ENCODE data around the gene CHST5.

The CHST5 gene

DNA sequence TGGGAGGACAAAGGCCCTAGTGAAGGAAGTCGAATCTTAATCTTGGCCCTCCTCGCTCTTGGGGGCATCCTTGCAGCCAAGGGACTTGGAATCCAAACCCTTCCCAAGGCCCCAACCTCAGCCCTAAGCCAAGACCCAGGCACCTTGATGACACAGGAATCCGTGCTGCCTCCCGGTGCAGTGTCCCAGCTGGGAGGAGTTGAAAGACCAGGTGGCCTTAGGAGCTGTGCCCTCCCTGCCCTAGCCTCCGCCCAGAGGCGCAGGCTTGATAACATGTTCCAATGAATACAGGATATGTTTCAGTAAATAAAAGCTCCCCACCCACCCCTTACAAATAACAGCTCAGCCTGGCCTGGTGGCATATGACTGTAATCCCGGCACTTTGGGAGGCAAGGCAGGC lies at the start of gene CHST5:
CHST5 (minus strand) TSS at position 208 of the 400 bp plus-strand sequence. CDS start 5,724 bp downstream, outside the sequence.
- DNase-seq, result no peak

DNA sequence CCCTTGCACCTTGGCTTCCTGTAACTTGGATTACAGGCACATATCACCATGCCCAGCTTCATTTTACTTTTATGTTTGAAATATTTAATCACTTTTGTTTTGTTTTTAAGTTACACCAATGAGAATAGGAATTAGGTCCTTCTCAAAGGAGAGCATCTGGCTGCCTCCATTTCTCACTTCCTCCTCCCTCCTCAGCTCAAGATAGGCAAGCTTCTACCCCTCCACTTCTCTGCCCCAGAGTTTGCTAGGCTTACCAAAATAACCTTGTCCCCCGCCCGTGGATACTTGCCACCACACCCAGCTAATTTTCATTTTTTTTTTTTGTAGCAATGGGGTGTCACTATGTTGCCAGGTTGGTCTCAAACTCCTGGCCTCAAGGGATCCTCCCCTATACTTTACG lies 48.2 kb upstream of the CHST5 start:
- DNase-seq, result no peak

DNA sequence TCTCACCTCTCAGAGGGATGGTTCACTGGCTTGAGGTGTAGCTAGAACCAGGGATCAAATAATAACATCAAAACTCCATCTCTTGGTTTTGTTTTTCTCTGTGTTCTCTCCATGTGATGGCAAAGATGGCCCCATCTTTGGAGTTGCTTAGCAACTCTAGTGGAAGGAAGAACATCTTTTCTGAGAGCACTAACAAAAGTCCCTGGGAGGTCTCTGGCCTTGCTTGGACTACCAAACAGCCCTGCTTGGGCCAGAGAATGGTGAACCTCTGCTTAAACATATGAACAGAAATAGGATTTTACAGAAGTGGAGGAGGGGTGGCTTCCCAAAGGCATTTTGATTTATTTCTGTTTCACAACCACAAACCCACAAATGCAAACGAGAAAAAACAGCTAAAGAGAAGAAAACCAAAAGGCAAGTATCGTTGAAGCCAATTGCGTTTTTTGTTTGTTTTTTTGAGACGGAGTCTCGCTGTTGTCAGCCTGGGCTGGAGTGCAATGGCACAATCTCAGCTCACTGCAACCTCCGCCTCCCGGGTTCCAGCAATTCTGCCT lies 43.5 kb upstream of the CHST5 start:
- no peak for DNase-seq

DNA sequence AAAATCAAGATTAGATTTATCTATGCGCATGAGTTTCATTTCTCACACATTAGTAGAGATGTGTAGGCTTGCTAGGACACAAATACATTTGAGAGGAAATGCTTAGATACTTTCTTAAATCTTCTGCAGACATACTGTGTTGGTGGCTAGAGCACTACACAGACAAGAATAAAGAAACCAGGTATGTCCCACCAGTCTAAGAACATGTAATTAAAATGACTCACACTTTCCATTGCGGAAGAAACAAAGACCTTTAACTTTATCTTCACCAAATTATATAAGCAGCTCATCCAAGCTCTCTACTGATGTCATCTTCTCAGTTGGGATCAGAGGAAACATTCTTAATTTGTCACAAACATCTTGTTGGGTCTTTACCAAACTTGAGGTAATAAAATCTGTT lies 42.8 kb upstream of the CHST5 start:
- DNase-seq, result no peak

- no peak for DNase-seq
Measured at GRCh38 chr16:75578212-75578611, 42.3 kb upstream of the CHST5 start.

DNA sequence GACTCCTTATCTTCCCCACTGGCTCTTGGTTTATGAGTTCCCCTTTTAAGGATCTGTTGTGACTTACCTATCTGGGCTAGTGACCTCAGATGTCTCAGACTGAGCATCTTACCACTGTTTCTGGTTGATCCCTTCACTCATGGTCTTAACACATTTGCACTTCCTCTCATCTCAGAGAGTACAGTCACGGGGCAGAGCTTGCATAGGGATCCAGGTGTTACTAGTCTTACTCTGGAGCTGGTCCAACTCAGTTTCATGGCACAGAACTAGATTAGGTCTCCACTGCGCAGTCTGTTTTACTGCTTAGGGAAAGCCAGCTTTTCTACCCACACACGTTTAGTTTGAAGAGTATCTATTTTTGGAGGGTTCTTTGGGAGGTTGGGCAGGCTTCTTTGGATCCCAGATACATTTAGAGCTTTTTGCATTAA lies 40.5 kb upstream of the CHST5 start:
- DNase-seq, result no peak

DNA sequence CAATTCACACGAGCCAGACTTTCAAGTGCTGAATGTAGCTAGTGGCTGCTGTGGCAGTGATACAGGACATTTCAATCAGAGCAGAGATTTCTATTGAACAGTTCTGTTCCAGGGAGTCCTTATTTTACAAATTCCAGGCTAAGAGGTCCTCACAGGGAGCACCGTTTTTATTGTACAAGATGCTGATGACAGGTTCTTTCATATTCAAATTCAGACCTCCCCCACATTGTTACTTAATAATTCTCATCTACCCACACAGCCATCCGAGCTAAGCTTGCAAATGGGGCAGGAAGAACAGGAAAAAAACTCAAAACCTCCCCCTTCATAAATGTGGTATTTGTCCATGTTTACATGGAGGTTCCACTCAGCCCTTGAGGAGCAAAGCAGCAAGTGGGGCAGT lies 40.0 kb upstream of the CHST5 start:
- DNase-seq, result no peak

DNA sequence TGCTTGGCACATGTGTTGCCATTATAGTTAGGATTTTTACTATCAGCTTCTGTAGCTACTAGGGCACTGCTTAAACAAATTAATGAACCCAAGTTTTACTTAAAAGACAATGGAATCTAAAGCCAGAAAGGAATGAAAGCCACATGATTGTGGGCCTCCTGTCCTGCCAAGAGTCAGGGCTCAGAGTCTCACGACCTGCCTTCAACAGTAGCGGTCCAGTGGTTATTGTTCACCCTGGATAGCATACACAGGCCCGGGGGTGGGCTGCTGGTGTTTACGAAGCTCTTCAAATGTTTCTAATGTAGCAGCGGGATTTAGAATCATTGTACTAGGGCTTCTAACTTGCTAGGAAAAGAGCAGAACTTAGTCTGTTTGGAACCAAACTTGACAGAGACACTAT lies 38.0 kb upstream of the CHST5 start:
- DNase-seq, result no peak

DNA sequence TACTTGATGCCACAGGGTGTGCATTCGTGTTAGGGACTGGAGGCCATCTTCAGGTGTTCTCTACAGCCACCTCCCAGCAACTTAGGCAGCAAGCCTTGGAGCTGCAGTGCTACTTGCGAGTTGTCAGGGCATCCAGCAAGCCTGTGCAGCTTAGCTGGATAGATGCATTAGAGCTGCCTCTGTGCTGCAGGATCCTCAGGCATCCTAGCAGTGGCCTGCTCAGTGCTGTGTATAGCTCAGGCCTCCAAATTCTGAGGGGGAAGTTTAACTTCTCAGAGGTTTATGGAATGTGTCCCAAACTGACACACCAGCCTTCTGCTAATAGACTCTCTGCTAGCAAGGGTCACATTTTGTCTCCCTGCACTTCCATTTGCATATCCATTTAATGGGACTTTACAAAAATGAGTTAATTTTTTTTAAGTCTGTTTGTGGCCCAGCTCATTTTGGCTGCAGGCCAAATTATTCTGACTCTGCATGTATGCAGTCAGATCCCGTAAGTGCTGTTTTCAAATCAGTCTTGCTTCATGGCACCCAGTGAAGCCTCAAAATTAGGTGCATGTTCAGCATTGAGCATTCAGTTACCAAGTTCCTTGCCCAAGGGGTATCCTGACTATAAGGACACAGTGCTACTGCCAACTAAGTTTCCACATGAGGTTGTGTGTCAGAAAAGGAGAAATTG lies 37.1 kb upstream of the CHST5 start:
- no peak for DNase-seq

DNA sequence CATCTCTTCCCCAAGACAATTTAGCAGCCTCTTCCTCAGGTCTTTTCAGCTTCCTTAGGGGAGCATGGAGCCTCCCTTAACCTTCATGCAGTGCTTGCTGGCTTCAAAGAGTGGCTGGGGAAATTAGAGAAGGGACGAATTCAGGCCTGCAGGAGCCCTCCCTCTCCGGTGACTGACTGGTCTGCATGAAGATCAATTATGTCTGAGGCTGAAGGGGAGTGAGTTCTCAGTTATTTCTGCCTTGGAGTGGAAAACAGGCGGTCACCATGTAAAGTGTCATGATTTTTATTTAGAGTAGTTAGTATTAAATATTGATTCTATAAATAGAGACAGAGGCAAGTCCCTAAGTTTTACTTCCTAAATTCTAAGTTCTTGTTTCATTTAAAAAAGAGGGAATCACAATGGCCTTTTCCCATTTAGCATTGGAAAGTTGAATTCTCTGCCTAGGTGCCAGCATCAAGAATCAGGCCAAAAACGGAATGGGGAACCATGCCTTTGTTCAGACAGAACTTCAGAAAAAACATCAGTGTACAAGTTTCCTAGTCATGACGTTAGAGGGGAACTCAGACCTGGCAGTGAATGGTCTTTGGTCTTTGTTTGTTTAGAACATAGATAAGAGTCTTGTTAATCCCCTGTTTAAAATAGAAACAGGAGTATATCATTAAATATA lies 34.6 kb upstream of the CHST5 start:
- DNase-seq, result no peak

DNA sequence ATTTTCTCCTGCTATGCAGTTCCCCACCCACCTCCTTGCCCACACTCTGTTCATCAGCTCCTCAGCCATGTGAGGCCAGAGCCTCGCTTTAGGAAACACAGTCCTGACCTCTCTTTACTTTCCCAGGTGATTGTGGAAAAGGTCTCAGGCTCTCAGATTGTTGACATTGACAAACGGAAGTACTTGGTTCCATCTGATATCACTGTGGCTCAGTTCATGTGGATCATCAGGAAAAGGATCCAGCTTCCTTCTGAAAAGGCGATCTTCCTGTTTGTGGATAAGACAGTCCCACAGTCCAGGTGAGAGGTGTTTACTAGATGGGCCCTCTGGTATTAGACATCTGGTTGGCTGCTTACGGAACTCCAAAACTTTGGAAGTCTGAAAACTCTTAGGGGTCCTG lies 32.0 kb upstream of the CHST5 start:
- no peak for DNase-seq

- no peak for DNase-seq
Measured at GRCh38 chr16:75566758-75567255, 30.9 kb upstream of the CHST5 start.

- peak; percentile 45 for DNase-seq
Measured at GRCh38 chr16:75566040-75566757, 30.3 kb upstream of the CHST5 start, which contains the start of gene GABARAPL2. Gene GABARAPL2 (plus strand): TSS chr16:75566379. CDS start chr16:75566487, 108 bp downstream.

GRCh38 chr16:75565640-75566039 lies 29.7 kb upstream of the CHST5 start:
- no peak for DNase-seq

DNA sequence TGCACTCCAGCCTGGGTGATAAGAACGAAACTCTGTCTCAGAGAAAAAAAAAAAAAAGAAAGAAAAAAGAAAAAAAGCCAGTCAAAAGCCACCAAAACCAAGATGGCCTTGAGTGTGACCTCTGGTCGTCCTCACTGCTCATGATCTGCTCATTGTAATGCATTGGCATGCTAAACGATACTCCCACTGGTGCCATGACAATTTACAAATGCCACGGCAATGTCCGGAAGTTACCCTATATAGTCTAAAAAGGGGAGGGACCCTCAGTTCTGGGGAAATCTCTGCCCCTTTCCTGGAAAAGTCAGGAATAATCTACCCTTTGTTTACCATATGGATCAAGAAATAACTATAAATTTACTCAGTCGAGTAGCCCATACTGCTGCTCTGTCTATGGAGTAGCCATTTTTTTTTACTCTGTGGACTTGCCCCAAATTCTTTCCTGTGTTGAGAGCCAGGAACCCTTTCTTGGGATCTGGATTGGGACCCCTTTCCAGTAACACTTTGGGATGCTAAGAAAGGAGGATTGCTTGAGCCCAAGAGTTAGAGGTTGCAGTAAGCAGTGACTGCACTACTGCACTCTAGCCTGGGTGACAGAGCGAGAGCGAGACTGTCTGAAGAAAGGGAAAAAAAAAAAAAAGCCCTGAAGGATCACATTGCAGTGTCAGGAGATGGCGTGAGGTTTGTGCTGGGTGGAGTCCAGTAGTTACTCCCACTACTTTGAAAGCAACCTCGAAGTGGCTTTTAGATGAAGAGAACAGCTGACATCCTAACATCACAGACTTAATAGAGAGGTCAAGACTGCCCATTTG lies 23.9 kb upstream of the CHST5 start:
- DNase-seq, result no peak

DNA sequence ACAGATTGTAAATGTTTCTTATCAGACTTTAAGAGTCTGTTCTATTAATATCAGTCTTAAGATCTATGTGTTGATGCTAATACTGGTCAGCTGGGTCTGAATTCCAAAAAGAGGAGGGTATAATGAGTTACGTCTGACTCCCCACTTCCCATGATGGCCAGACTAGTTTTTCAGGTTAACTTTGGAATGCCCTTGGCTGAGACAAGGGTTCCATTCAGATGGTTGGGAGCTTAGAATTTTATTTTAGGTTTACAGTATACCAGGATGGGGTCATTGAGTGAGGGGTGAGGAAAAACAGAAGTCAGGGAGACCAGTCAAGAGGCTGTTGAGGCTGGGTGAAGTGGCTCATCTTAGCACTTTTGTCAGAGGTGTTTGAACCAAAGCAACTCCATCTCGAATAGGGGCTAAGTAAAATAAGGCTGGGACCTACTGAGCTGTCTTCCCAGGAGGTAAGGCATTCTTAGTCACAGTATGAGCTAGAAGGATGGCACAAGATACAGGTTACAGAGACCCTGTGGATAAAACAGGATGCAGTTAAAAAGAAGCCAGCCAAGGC lies 23.0 kb upstream of the CHST5 start:
- no peak for DNase-seq

DNA sequence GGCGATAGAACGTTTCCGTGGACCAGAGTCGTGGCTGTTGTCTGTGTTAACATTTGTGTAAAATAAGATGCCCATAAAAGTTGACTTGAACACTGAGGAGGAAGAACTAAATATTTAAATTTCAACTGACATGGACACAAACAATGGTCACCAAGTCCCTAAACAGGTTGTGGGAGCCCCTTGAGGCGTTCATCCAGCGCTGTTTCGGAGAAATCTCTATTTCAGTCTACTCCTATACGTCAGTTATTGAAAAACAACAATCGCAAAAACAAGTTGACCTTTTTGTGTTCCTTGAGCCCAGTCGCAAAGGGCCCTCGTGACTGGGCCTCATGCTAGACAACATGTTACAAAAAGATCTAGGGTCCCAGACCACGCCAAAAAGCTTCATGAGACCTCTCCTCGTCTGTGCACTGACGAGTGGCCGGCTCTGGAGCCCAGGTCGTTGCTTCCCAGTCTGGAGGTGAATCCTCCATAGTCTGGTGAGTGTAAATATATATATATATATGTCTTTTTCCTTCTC lies 20.6 kb upstream of the CHST5 start:
- DNase-seq, result no peak

- peak; percentile 86 for DNase-seq
Measured at GRCh38 chr16:75555707-75556430, 20.0 kb upstream of the CHST5 start, which contains the start of gene TMEM231. Gene TMEM231 (minus strand): TSS chr16:75556252. CDS start chr16:75556209, 43 bp downstream.

GRCh38 chr16:75555213-75555706 lies 19.4 kb upstream of the CHST5 start:
- DNase-seq, result peak; percentile 90

DNA sequence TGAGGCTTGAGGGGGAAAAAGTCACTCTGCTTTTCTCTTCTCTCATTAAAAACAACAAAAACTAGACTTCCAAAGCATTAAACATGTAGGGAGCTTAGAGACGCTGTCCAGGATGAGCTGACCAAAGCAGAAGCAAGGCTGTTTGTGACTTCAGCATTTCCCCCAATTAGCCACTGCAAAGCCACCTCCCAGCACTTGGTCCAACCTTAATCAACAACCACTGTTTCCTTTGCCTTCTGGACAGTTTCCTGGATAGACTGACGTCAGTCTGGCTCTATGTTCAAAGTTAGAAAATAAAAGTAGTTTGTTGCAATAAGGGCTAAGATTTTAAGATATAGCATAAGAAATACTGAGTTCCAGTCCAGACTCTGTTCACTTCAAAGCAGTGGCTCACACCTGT lies 17.0 kb upstream of the CHST5 start:
- DNase-seq, result no peak

GRCh38 chr16:75550211-75550662 lies 14.3 kb upstream of the CHST5 start:
- DNase-seq, result no peak

Measured in DMS 273 treated with DMSO at 0.1 percent for 48 hours (cell line).